ENCODE data around the gene LIAS.

GRCh38 chr4:39433878-39434492 is 24.9 kb upstream of the LIAS start:
- TF ChIP-seq, protein P1, sequence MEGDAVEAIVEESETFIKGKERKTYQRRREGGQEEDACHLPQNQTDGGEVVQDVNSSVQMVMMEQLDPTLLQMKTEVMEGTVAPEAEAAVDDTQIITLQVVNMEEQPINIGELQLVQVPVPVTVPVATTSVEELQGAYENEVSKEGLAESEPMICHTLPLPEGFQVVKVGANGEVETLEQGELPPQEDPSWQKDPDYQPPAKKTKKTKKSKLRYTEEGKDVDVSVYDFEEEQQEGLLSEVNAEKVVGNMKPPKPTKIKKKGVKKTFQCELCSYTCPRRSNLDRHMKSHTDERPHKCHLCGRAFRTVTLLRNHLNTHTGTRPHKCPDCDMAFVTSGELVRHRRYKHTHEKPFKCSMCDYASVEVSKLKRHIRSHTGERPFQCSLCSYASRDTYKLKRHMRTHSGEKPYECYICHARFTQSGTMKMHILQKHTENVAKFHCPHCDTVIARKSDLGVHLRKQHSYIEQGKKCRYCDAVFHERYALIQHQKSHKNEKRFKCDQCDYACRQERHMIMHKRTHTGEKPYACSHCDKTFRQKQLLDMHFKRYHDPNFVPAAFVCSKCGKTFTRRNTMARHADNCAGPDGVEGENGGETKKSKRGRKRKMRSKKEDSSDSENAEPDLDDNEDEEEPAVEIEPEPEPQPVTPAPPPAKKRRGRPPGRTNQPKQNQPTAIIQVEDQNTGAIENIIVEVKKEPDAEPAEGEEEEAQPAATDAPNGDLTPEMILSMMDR (IDR thresholded peaks at IDR 0.05): no peak
- no peak for TF ChIP-seq POLR2A (IDR thresholded peaks at IDR 0.05)
